Endothelial cell of umbilical vein (primary cell): ENCODE measurements around the gene IER3. TPM values are rescaled to one million over a fixed set of nuclear protein-coding genes. Genes with fewer than 3 reads are reported as not detected.

Experiments used
- BruUV-seq: library from RNA; stranded (reverse); fragments of 400-500 nt; replicated peaks from 2 replicates; lab custom pipeline; 2021; lab: Mats Ljungman, UMichigan
- CTCF ChIA-PET: fragments of 300-600, 350-600 bp; sonication (Branson Sonifier 250); formaldehyde crosslinking; loops from one replicate; lab custom pipeline; 2021; ENCODE audit warnings: antibody characterized with exemption, inconsistent platforms; lab: Charles Lee
- POLR2A ChIA-PET: fragments of 300-600, 350-600 bp; sonication (Branson Sonifier 250); formaldehyde crosslinking; loops from one replicate; lab custom pipeline; 2021; ENCODE audit warnings: antibody characterized with exemption, inconsistent platforms; lab: Charles Lee
- DNase-seq: peaks from one replicate; pipeline ENCODE4 v3.0.0-alpha.2; 2011; ENCODE audit warnings: low read depth, low spot score
- FAIRE-seq: peaks from 2 replicates; lab custom pipeline; 2011; peaks lifted over from hg19 to GRCh38; lab: Jason Lieb, UNC
- H2AFZ ChIP-seq: 2 replicates; pipeline ENCODE4 v1.6.0; 2012; ENCODE audit warnings: low read depth, low read length, control low read depth, inconsistent platforms
- H3K27ac ChIP-seq: 2 replicates; pipeline ENCODE4 v1.5.1; 2011; ENCODE audit warnings: low read depth, mild to moderate bottlenecking, control low read depth, low read length, moderate library complexity; ENCODE audit not compliant: insufficient read depth
- H3K27me3 ChIP-seq, 2 experiments: 2 replicates each; pipeline versions ENCODE4 v1.6.0 to v1.6.1; 2011; ENCODE audit warnings: low read length in 2 of 2, mixed read lengths in 1 of 2; ENCODE audit not compliant: control insufficient read depth in 2 of 2, insufficient read depth in 2 of 2
- H3K36me3 ChIP-seq, 2 experiments: 2 replicates in 1 of 2; 3 replicates in 1 of 2; pipeline ENCODE4 v1.5.1; 2011; ENCODE audit warnings: low read length in 2 of 2, mild to moderate bottlenecking in 1 of 2, moderate library complexity in 1 of 2; ENCODE audit not compliant: control insufficient read depth in 2 of 2, insufficient read depth in 2 of 2; ENCODE audit errors: extremely low read depth in 1 of 2
- H3K4me1 ChIP-seq: 3 replicates; pipeline ENCODE4 v1.5.1; 2011; ENCODE audit warnings: mild to moderate bottlenecking, low read length; ENCODE audit not compliant: control insufficient read depth, insufficient read depth; ENCODE audit errors: extremely low read depth
- H3K4me2 ChIP-seq: 2 replicates; pipeline ENCODE4 v1.6.1; 2011; ENCODE audit warnings: low read length, control low read depth, mixed read lengths; ENCODE audit not compliant: insufficient read depth
- H3K4me3 ChIP-seq, 3 experiments: fragments of 200-600 bp in 1 of 3; sonication (generic), shearing (Covaris generic) in 1 of 3; replicated peaks in 1 of 3; 2 replicates each; pipeline ENCODE4 v1.5.1; 2011 to 2016; ENCODE audit warnings: control low read depth in 3 of 3, low read length in 3 of 3, mild to moderate bottlenecking in 2 of 3, inconsistent platforms in 1 of 3, low read depth in 1 of 3, moderate library complexity in 1 of 3; ENCODE audit not compliant: insufficient read depth in 1 of 3
- H3K79me2 ChIP-seq: 2 replicates; pipeline ENCODE4 v1.6.0; 2012; ENCODE audit warnings: low read length, inconsistent platforms; ENCODE audit not compliant: control insufficient read depth, insufficient read depth
- H3K9ac ChIP-seq: replicated peaks from 2 replicates; pipeline ENCODE3; 2011; ENCODE audit warnings: low read length, control low read depth; ENCODE audit not compliant: insufficient read depth; ENCODE audit errors: extremely low read depth
- H3K9me1 ChIP-seq: replicated peaks from 3 replicates; pipeline ENCODE4 v1.6.0; 2011; ENCODE audit warnings: mild to moderate bottlenecking, low read length; ENCODE audit not compliant: control insufficient read depth, insufficient read depth; ENCODE audit errors: extremely low read depth
- H3K9me3 ChIP-seq: replicated peaks from 2 replicates; pipeline ENCODE4 v1.5.1; 2012; ENCODE audit warnings: low read length, inconsistent platforms; ENCODE audit not compliant: control insufficient read depth, insufficient read depth
- H4K20me1 ChIP-seq: replicated peaks from 2 replicates; pipeline ENCODE3; 2011; ENCODE audit warnings: mild to moderate bottlenecking, low read length; ENCODE audit not compliant: control insufficient read depth, insufficient read depth; ENCODE audit errors: extremely low read depth
- FOS ChIP-seq: IDR thresholded peaks from 2 replicates; pipeline ENCODE4 v1.6.1; 2011; ENCODE audit warnings: mild to moderate bottlenecking, low read length, moderate library complexity, borderline replicate concordance; ENCODE audit not compliant: insufficient read depth
- GATA2 ChIP-seq: IDR thresholded peaks from 2 replicates; pipeline ENCODE4 v1.7.0; 2011; ENCODE audit warnings: low read depth, mild to moderate bottlenecking, moderate library complexity, mixed read lengths, low read length; ENCODE audit not compliant: insufficient read length, insufficient read depth
- JUN ChIP-seq: IDR thresholded peaks from 2 replicates; pipeline ENCODE4 v1.6.1; 2011; ENCODE audit warnings: borderline replicate concordance, low read depth; ENCODE audit not compliant: insufficient read length, insufficient read depth
- MYC ChIP-seq: IDR thresholded peaks from one replicate; pipeline ENCODE4 v1.6.1; 2011; ENCODE audit warnings: mild to moderate bottlenecking, low read depth, low read length
- POLR2A ChIP-seq: IDR thresholded peaks from 2 replicates; pipeline ENCODE4 v1.6.1; 2012; ENCODE audit warnings: low read depth, mild to moderate bottlenecking, control low read depth, low read length
- POLR2AphosphoS5 ChIP-seq: IDR thresholded peaks from 2 replicates; pipeline ENCODE4 v1.6.1; 2012; ENCODE audit warnings: low read depth, mild to moderate bottlenecking, control low read depth, low read length, moderate library complexity; ENCODE audit not compliant: insufficient read depth
- dilution Hi-C: fragments of 300-500 bp; cut with MboI; formaldehyde crosslinking; loops from one replicate; pipeline ENCODE4 v1.15.0; 2019; ENCODE audit warnings: low sequenced_read_pairs; ENCODE audit not compliant: extremely low pct_ligation_motif_present
- intact Hi-C: fragments of 100-400 bp; cut with micrococcal nuclease; formaldehyde crosslinking; loops from one replicate; pipeline ENCODE4 v1.10.0; 2022
- polyA plus RNA-seq, 4 experiments: library from polyadenylated mRNA; depleted of rRNA in 3 of 4; stranded (reverse) in 3 of 4; unstranded in 1 of 4; fragments of >200 nt; gene quantifications; 2 replicates each; pipeline versions ENCODE4 v1.2.1 to v1.2.3, GENCODE V29; 2011 to 2012; ENCODE audit warnings: missing spikeins in 1 of 4
- total RNA-seq: library from RNA; stranded (reverse); gene quantifications from 2 replicates; pipeline ENCODE4 v1.2.3, GENCODE V29; 2021

The IER3 gene
- total and polyA plus RNA-seq, 2 donors (not counting 3 experiments of a cell fraction or from before 2014, with no cell fraction given) = 170 to 468 TPM

DNA sequence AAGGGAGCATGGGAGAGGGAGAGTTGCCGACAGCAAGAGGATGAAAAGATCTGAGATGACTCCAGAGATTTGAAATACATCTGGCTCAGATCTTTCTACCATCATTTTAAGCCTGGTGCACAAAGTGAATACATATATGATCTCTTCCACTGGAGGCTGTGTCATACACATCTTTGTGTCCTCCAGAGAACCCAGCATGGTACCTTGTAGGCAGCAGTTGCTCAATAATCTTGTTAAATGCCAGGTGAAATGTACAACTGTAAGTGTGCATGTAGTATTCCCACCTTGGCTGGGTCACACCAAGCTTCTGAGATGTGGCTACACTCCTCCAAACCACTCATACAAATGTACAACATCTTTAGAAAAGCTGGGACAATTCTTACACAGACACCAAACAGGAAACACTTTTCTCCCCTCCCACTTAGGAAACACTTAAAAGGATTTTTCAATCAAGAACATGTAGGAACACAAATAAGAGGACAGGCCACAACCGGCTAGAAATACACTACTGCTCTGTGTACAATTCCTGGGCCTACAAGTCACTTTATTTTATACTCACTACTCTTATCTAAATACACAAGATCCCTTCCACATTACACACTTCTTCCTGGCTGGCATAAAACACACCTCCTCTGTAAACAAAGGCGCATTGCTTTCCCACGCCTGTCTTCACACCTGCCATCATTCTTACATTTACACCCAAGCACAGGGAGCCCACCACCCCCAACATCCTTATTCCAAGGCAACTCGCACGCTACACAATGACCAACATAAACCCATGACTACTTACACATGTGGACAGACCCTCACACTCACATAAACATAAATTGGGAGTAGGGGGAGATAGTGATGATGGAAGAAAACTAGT is 3.8 kb upstream of the IER3 start:
- TF ChIP-seq GATA2 (peak; percentile 50), FOS (no peak), POLR2A (peak; percentile 55), POLR2AphosphoS5 (peak; percentile 33), JUN (peak; percentile 55)
- Histone ChIP-seq H3K4me1 (peaks cover 59% of the 10 kb centered on the region), H3K9ac (peak overlapping the region; percentile 78), H3K4me3 (peak overlapping the region in 1 of 3 experiments; percentile 24), H3K4me2 (peak overlapping the region; percentile 44), H3K27ac (peak overlapping the region; percentile 89), H3K9me1 (no peaks in the 10 kb centered on the region), H2AFZ (no peak overlapping the region), H3K36me3 (no peaks in the 10 kb centered on the region), H3K27me3 (no peaks in the 10 kb centered on the region), H3K79me2 (peaks cover 12% of the 10 kb centered on the region), H3K9me3 (no peaks in the 10 kb centered on the region), H4K20me1 (no peaks in the 10 kb centered on the region)
- dilution Hi-C loops (loop anchor here (25.0 kb wide), 1 partner anchor 139 kb away; the partner anchor contains the start of gene DDR1), intact Hi-C loops (loop anchor here (1.0 to 2.0 kb wide), 3 partner anchors 16 to 53 kb away; no protein-coding TSS in a partner anchor)
- ChIA-PET POLR2A (interaction anchor here (1.2 to 2.0 kb wide), 4 partner anchors 11 to 79 kb away, joined by 3 to 5 read pairs (median 4); no protein-coding TSS in a partner anchor), CTCF (interaction anchor here (0.8 to 2.2 kb wide), 12 partner anchors 16 to 332 kb away, joined by 3 to 10 read pairs (median 4); no protein-coding TSS in a partner anchor)
- BruUV-seq = no TSS peak
- peak; percentile 82 for FAIRE-seq
- DNase-seq = peak; percentile 98

GRCh38 chr6:30747300-30747687 is 2.9 kb upstream of the IER3 start:
- H3K9me1 ChIP-seq = no peaks in the 10 kb centered on the region
- TF ChIP-seq FOS (peak; percentile 67), MYC (no peak), JUN (peak; percentile 47), POLR2A (no peak), GATA2 (peak; percentile 33), POLR2AphosphoS5 (peak; percentile 32)
- CTCF ChIA-PET = interaction anchor here (0.8 to 2.2 kb wide), 12 partner anchors 10 to 333 kb away, joined by 3 to 10 read pairs (median 4); no protein-coding TSS in a partner anchor
- H3K27me3 ChIP-seq = no peaks in the 10 kb centered on the region
- H3K9ac ChIP-seq = peak overlapping the region; percentile 78
- dilution Hi-C loops (loop anchor here (25.0 kb wide), 1 partner anchor 140 kb away; the partner anchor contains the start of gene DDR1), intact Hi-C loops (no loop called here)
- no peak overlapping the region for H3K4me3 ChIP-seq
- BruUV-seq = no TSS peak
- DNase-seq (peak; percentile 92), FAIRE-seq (peak; percentile 85)
- H3K79me2 ChIP-seq = peaks cover 15% of the 10 kb centered on the region
- no peaks in the 10 kb centered on the region for H4K20me1 ChIP-seq
- POLR2A ChIA-PET = interaction anchor here (0.9 to 2.0 kb wide), 4 partner anchors 17 to 68 kb away, joined by 3 to 5 read pairs (median 3); no protein-coding TSS in a partner anchor
- peak overlapping the region; percentile 89 for H3K27ac ChIP-seq
- H2AFZ ChIP-seq = no peak overlapping the region
- no peaks in the 10 kb centered on the region for H3K9me3 ChIP-seq
- H3K4me1 ChIP-seq = peaks cover 52% of the 10 kb centered on the region
- no peaks in the 10 kb centered on the region for H3K36me3 ChIP-seq
- peak overlapping the region; percentile 44 for H3K4me2 ChIP-seq
